GM12878 (cell line): ENCODE results near the gene DEFB115. TPM values are rescaled to one million over a fixed set of nuclear protein-coding genes. Genes with fewer than 3 reads are reported as not detected.

Experiments used
- ATAC-seq: fragments of 200-7000 bp; cut with Tn5 transposase; 3 replicates; pipeline ENCODE4 v1.9.1; 2020; ENCODE audit warnings: mild to moderate bottlenecking, moderate library complexity
- BruUV-seq: library from RNA; stranded (reverse); fragments of 400-500 nt; replicated peaks from 2 replicates; lab custom pipeline; 2021; lab: Mats Ljungman, UMichigan
- CTCF ChIA-PET: fragments of 300-600 bp; sonication (Branson Sonifier 250); formaldehyde crosslinking; extraction: SDS; loops from one replicate; lab custom pipeline; 2021; ENCODE audit warnings: inconsistent platforms; lab: Yijun Ruan, JAX
- POLR2A ChIA-PET: fragments of 350-600 bp; formaldehyde crosslinking; extraction: SDS; loops from one replicate; lab custom pipeline; 2021; ENCODE audit warnings: inconsistent platforms; lab: Charles Lee
- RAD21 ChIA-PET: fragments of 300-600 bp; sonication (Branson Sonifier 250); formaldehyde crosslinking; loops from one replicate; lab custom pipeline; 2023; ENCODE audit warnings: antibody characterized with exemption; ENCODE audit not compliant: unreplicated experiment; lab: Charles Lee
- SMC1A ChIA-PET: fragments of 300-600 bp; sonication (Branson Sonifier 250); formaldehyde crosslinking; loops from one replicate; lab custom pipeline; 2023; ENCODE audit not compliant: unreplicated experiment, uncharacterized antibody; lab: Charles Lee
- DNase-seq: peaks from one replicate; pipeline ENCODE4 v3.0.0-alpha.2; 2011; ENCODE audit warnings: low read depth, low spot score
- FAIRE-seq: peaks from 3 replicates; lab custom pipeline; 2011; peaks lifted over from hg19 to GRCh38; lab: Jason Lieb, UNC
- H2AFZ ChIP-seq: 2 replicates; pipeline ENCODE4 v1.6.0; 2011; ENCODE audit warnings: low read depth, low read length, control low read depth; ENCODE audit not compliant: control insufficient read depth
- H3K27ac ChIP-seq: 2 replicates; pipeline ENCODE4 v1.5.1; 2011; ENCODE audit warnings: control low read depth; ENCODE audit not compliant: control insufficient read depth, insufficient read depth
- H3K27me3 ChIP-seq, 2 experiments: replicated peaks in 1 of 2; 2 replicates each; pipeline versions ENCODE4 v1.6.0 to v1.6.1; 2011; ENCODE audit warnings: low read length in 1 of 2; ENCODE audit not compliant: control insufficient read depth in 2 of 2, insufficient read depth in 2 of 2
- H3K36me3 ChIP-seq, 2 experiments: 2 replicates each; pipeline ENCODE4 v1.5.1; 2011; ENCODE audit warnings: low read length in 1 of 2; ENCODE audit not compliant: control insufficient read depth in 2 of 2, insufficient read depth in 2 of 2
- H3K4me1 ChIP-seq: 2 replicates; pipeline ENCODE4 v1.6.1; 2011; ENCODE audit warnings: mild to moderate bottlenecking, low read length, moderate library complexity, mixed read lengths; ENCODE audit not compliant: control insufficient read depth, insufficient read depth
- H3K4me2 ChIP-seq: 2 replicates; pipeline ENCODE4 v1.6.0; 2011; ENCODE audit warnings: control low read depth; ENCODE audit not compliant: control insufficient read depth, insufficient read depth
- H3K4me3 ChIP-seq: fragments of 200-600 bp; sonication (generic); 2 replicates; pipeline ENCODE4 v1.5.1; 2016
- H3K79me2 ChIP-seq: 2 replicates; pipeline ENCODE4 v1.6.0; 2011; ENCODE audit warnings: low read length; ENCODE audit not compliant: control insufficient read depth, insufficient read depth
- H3K9ac ChIP-seq: 2 replicates; pipeline ENCODE4 v1.8.0; 2011; ENCODE audit warnings: low read length, control low read depth, mixed read lengths; ENCODE audit not compliant: control insufficient read depth, insufficient read depth
- H3K9me3 ChIP-seq: replicated peaks from 3 replicates; pipeline ENCODE4 v1.5.1; 2011; ENCODE audit warnings: mild to moderate bottlenecking, low read length; ENCODE audit not compliant: control insufficient read depth, insufficient read depth
- H4K20me1 ChIP-seq: 2 replicates; pipeline ENCODE4 v1.6.0; 2011; ENCODE audit not compliant: control insufficient read depth, insufficient read depth
- ASH2L ChIP-seq: fragments of 300-600, 200-600 bp; sonication (generic); IDR thresholded peaks from 2 replicates; pipeline ENCODE4 v1.6.1; 2017; ENCODE audit warnings: low read depth, mild to moderate bottlenecking, borderline replicate concordance
- MTA2 ChIP-seq: fragments of 450-650 bp; IDR thresholded peaks from 2 replicates; pipeline ENCODE4 v1.6.1; 2016; ENCODE audit warnings: low read depth, mild to moderate bottlenecking, moderate library complexity
- NFIC ChIP-seq: IDR thresholded peaks from 2 replicates; pipeline ENCODE4 v1.6.1; 2012; ENCODE audit warnings: low read depth, mild to moderate bottlenecking, inconsistent platforms, low read length, moderate library complexity
- SIN3A ChIP-seq: IDR thresholded peaks from 2 replicates; pipeline ENCODE4 v1.6.1; 2012; ENCODE audit warnings: low read depth, low read length, improper control_type of control experiment
- ZBED1 ChIP-seq: IDR thresholded peaks from 2 replicates; pipeline ENCODE4 v1.6.1; 2016; ENCODE audit warnings: borderline replicate concordance
- WGBS: methylation state at CpG from one replicate; pipeline ENCODE4 v1.1.6; 2016; ENCODE audit warnings: low lambda C conversion rate; ENCODE audit not compliant: insufficient replicate concordance, insufficient coverage; ENCODE audit errors: missing lambda C conversion rate; 5-methylcytosine and 5-hydroxymethylcytosine counted together
- in situ Hi-C: fragments of 300-500 bp; cut with MboI; formaldehyde crosslinking; loops from 9 replicates; pipeline ENCODE4 v1.14.3; 2018; ENCODE audit warnings: mixed read lengths
- intact Hi-C: fragments of 100-400 bp; cut with micrococcal nuclease; formaldehyde crosslinking; loops from one replicate; pipeline ENCODE4 v1.14.2; 2022; ENCODE audit not compliant: unreplicated experiment
- polyA plus RNA-seq, 11 experiments: library from polyadenylated mRNA; depleted of rRNA in 4 of 11; unstranded in 6 of 11; stranded (reverse) in 5 of 11; fragments of >200 nt; fragmentation: Nextera tagmentation in 4 of 11; fragmentation: Illumina TruSeq in 1 of 11; extraction: Ambion mirVana in 4 of 11; extraction: Trizol in 1 of 11; gene quantifications; 1 replicate in 1 of 11; 2 replicates in 10 of 11; pipeline versions ENCODE4 v1.2.1 to v1.2.3, GENCODE V29; 2011 to 2016; ENCODE audit warnings: inconsistent platforms in 2 of 11, missing spikeins in 2 of 11, low read depth in 1 of 11
- total RNA-seq, 4 experiments: library from RNA; depleted of rRNA in 3 of 4; stranded (reverse); fragments of >200 nt in 3 of 4; fragmentation: Illumina TruSeq in 1 of 4; extraction: Trizol in 1 of 4; gene quantifications; 2 replicates each; pipeline versions ENCODE4 v1.2.1 to v1.2.3, GENCODE V29; 2013 to 2021
- TF ChIP-seq, protein P1 (sequence below): fragments of 150-350 bp; IDR thresholded peaks from 2 replicates; pipeline ENCODE4 v1.6.1; 2014; ENCODE audit warnings: mild to moderate bottlenecking, low read depth, low read length
- TF ChIP-seq, protein P2 (sequence below): fragments of 450-650 bp; IDR thresholded peaks from 2 replicates; pipeline ENCODE4 v1.6.1; 2018; ENCODE audit warnings: mild to moderate bottlenecking, low read depth, moderate library complexity; ENCODE audit not compliant: partially characterized antibody
- TF ChIP-seq, protein P3 (sequence below): IDR thresholded peaks from 2 replicates; pipeline ENCODE4 v1.6.1; 2012; ENCODE audit warnings: low read depth, low read length, improper control_type of control experiment
- TF ChIP-seq, protein P4 (sequence below): fragments of 450-650 bp; IDR thresholded peaks from 2 replicates; pipeline ENCODE4 v1.6.1; 2017; ENCODE audit warnings: antibody characterized with exemption, mild to moderate bottlenecking, moderate library complexity

The DEFB115 gene
- total and polyA plus RNA-seq, 10 of the 15 experiments (the other 5 are each of a cell fraction or from before 2014, with no cell fraction given) = not detected

DNA sequence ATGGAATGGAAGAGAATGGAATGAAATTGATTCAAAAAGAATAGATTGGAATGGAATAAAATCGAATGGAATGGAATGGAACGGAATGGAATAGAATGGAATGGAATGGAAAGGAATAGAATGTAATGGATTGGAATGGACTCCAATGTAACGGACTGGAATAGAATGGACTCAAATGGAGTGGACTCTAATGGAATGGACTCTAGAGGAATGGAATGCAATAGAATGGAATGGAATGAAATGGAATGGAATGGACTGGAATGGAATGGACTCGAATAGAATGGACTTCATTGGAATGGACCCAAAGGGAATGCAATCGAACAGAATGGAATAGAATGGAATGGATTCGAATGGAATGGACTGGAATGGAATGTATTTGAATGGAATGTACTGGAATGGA is 19.7 kb upstream of the DEFB115 start:
- ATAC-seq (no peak), DNase-seq (no peak), FAIRE-seq (no peak)
- Histone ChIP-seq H3K36me3 (no peaks in the 10 kb centered on the region), H3K9me3 (peaks cover 2% of the 10 kb centered on the region; the same call in 2 of the 3 replicates), H3K9ac (no peak overlapping the region), H3K4me1 (no peaks in the 10 kb centered on the region), H3K4me3 (no peak overlapping the region), H4K20me1 (no peaks in the 10 kb centered on the region), H3K27ac (no peak overlapping the region), H3K27me3 (no peaks in the 10 kb centered on the region), H3K4me2 (no peak overlapping the region), H3K79me2 (no peaks in the 10 kb centered on the region), H2AFZ (no peak overlapping the region)
- in situ Hi-C loops = no loop called here
- 25% methylated on average over 6 of the region's 6 CpGs for WGBS
- ChIA-PET RAD21 (no interaction called here), POLR2A (no interaction called here), SMC1A (no interaction called here), CTCF (no interaction called here)
- intact Hi-C loops = no loop called here
- no TSS peak for BruUV-seq
- TF ChIP-seq NFIC = no peak
- TF ChIP-seq, protein P1, sequence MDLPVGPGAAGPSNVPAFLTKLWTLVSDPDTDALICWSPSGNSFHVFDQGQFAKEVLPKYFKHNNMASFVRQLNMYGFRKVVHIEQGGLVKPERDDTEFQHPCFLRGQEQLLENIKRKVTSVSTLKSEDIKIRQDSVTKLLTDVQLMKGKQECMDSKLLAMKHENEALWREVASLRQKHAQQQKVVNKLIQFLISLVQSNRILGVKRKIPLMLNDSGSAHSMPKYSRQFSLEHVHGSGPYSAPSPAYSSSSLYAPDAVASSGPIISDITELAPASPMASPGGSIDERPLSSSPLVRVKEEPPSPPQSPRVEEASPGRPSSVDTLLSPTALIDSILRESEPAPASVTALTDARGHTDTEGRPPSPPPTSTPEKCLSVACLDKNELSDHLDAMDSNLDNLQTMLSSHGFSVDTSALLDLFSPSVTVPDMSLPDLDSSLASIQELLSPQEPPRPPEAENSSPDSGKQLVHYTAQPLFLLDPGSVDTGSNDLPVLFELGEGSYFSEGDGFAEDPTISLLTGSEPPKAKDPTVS = no peak
- TF ChIP-seq MTA2 = no peak
- TF ChIP-seq SIN3A = no peak
- no peak for TF ChIP-seq ASH2L
- TF ChIP-seq, protein P2, sequence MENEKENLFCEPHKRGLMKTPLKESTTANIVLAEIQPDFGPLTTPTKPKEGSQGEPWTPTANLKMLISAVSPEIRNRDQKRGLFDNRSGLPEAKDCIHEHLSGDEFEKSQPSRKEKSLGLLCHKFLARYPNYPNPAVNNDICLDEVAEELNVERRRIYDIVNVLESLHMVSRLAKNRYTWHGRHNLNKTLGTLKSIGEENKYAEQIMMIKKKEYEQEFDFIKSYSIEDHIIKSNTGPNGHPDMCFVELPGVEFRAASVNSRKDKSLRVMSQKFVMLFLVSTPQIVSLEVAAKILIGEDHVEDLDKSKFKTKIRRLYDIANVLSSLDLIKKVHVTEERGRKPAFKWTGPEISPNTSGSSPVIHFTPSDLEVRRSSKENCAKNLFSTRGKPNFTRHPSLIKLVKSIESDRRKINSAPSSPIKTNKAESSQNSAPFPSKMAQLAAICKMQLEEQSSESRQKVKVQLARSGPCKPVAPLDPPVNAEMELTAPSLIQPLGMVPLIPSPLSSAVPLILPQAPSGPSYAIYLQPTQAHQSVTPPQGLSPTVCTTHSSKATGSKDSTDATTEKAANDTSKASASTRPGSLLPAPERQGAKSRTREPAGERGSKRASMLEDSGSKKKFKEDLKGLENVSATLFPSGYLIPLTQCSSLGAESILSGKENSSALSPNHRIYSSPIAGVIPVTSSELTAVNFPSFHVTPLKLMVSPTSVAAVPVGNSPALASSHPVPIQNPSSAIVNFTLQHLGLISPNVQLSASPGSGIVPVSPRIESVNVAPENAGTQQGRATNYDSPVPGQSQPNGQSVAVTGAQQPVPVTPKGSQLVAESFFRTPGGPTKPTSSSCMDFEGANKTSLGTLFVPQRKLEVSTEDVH = no peak
- TF ChIP-seq, protein P3, sequence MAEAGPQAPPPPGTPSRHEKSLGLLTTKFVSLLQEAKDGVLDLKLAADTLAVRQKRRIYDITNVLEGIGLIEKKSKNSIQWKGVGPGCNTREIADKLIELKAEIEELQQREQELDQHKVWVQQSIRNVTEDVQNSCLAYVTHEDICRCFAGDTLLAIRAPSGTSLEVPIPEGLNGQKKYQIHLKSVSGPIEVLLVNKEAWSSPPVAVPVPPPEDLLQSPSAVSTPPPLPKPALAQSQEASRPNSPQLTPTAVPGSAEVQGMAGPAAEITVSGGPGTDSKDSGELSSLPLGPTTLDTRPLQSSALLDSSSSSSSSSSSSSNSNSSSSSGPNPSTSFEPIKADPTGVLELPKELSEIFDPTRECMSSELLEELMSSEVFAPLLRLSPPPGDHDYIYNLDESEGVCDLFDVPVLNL = no peak
- TF ChIP-seq ZBED1 = no peak
- TF ChIP-seq, protein P4, sequence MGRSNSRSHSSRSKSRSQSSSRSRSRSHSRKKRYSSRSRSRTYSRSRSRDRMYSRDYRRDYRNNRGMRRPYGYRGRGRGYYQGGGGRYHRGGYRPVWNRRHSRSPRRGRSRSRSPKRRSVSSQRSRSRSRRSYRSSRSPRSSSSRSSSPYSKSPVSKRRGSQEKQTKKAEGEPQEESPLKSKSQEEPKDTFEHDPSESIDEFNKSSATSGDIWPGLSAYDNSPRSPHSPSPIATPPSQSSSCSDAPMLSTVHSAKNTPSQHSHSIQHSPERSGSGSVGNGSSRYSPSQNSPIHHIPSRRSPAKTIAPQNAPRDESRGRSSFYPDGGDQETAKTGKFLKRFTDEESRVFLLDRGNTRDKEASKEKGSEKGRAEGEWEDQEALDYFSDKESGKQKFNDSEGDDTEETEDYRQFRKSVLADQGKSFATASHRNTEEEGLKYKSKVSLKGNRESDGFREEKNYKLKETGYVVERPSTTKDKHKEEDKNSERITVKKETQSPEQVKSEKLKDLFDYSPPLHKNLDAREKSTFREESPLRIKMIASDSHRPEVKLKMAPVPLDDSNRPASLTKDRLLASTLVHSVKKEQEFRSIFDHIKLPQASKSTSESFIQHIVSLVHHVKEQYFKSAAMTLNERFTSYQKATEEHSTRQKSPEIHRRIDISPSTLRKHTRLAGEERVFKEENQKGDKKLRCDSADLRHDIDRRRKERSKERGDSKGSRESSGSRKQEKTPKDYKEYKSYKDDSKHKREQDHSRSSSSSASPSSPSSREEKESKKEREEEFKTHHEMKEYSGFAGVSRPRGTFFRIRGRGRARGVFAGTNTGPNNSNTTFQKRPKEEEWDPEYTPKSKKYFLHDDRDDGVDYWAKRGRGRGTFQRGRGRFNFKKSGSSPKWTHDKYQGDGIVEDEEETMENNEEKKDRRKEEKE = no peak
